ENCODE measurements around the gene HASPIN. TPM values are rescaled to one million over a fixed set of nuclear protein-coding genes. Genes with fewer than 3 reads are reported as not detected.
"Not testable (repeated sequence)": the region's sequence is repeated elsewhere in the genome, so short reads cannot be mapped to it uniquely, and the experiment has no call there.

Gene HASPIN
- total and polyA plus RNA-seq, 2 experiments from 2014 or later, result 6.1 to 35.1 TPM

DNA sequence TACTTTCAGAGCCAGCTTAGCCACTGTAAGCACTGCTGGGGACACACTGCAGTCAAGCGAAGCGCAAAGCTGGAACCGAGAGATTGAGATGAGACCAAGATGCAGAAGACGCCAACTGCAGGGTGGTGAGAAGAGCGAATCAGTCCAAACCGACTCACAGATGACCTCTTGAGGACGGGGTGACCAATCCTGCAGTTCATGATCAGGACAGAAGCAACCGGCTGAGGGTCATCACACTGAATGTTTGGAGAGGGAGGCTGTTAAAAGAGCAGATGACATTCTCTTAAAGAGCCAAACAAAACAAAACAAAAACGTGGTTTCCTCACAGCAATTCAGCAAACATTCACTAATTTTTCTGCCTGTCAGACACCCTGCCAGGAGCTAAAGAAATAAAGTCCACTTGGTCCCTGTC lies 8.5 kb downstream of the HASPIN start:
- DNase-seq (ENCODE audit: low spot score), result no peak
- 0 out of 2 replicates have a peak, but pooled peaks cover 5% of the 10 kb centered on the region for H3K36me3 ChIP-seq (ENCODE audit: insufficient read depth)
- H3F3A ChIP-seq (replicated peaks; ENCODE audit: low read depth), result no peaks in the 10 kb centered on the region
- peaks cover 14% of the 10 kb centered on the region for H3K36me3 Mint-ChIP-seq (ENCODE audit: low read depth)
- no peaks in the 10 kb centered on the region for H3K27me3 ChIP-seq (ENCODE audit: insufficient read depth)
- no peak overlapping the region for H3K27ac Mint-ChIP-seq
- H3K9me3 Mint-ChIP-seq, result no peaks in the 10 kb centered on the region
- no peak overlapping the region for H3K4me2 ChIP-seq
- no peak overlapping the region for H3K4me3 Mint-ChIP-seq
- ATAC-seq, result 0 out of 3 replicates have a peak, but pooled peaks have one; percentile 16
- H3K27me3 Mint-ChIP-seq (ENCODE audit: insufficient read depth, low read depth, poor library complexity), result peaks cover 13% of the 10 kb centered on the region
- H3K4me1 Mint-ChIP-seq, result peaks cover 15% of the 10 kb centered on the region; the same call in 2 of the 3 replicates
- H2AFZ ChIP-seq, result no peak overlapping the region
- H3K4me1 ChIP-seq (ENCODE audit: insufficient read depth), result peaks cover 5% of the 10 kb centered on the region
- peaks cover 6% of the 10 kb centered on the region for H4K20me1 ChIP-seq (replicated peaks; ENCODE audit: insufficient read depth)
- no peak overlapping the region for H3K27ac ChIP-seq (ENCODE audit: low read depth)
- H3K9me2 ChIP-seq (ENCODE audit: insufficient read depth), result no peaks in the 10 kb centered on the region
- TF ChIP-seq STAT1 (IDR thresholded peaks at IDR 0.05; ENCODE audit: unreplicated experiment), result no peak
- TF ChIP-seq, protein P1, sequence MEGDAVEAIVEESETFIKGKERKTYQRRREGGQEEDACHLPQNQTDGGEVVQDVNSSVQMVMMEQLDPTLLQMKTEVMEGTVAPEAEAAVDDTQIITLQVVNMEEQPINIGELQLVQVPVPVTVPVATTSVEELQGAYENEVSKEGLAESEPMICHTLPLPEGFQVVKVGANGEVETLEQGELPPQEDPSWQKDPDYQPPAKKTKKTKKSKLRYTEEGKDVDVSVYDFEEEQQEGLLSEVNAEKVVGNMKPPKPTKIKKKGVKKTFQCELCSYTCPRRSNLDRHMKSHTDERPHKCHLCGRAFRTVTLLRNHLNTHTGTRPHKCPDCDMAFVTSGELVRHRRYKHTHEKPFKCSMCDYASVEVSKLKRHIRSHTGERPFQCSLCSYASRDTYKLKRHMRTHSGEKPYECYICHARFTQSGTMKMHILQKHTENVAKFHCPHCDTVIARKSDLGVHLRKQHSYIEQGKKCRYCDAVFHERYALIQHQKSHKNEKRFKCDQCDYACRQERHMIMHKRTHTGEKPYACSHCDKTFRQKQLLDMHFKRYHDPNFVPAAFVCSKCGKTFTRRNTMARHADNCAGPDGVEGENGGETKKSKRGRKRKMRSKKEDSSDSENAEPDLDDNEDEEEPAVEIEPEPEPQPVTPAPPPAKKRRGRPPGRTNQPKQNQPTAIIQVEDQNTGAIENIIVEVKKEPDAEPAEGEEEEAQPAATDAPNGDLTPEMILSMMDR (conservative IDR thresholded peaks at IDR 0.05; ENCODE audit: low read depth in 2 of 2), result peak in 1 of 2 experiments; percentile 49; a peak in 2 of 4 replicates
- no peak overlapping the region for H3K4me3 ChIP-seq
- peaks cover 7% of the 10 kb centered on the region; the same call in 1 of the 2 replicates for H3K79me2 ChIP-seq (replicated peaks; ENCODE audit: insufficient read depth)

DNA sequence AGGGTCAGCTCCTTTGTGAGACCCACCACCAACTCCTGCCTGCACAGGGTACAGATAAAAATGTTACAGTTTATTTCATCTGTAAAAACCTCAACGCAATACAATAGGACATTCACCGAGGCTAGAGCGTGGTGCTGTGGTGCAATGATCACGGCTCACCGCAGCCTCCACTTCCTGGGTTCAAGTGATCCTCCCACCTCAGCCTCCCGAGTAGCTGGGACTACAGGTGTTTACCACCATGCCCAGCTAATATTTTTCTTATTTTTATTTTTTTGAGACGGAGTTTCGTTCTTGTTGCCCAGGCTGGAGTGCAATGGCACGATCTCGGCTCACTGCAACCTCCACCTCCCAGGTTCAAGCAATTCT lies 11.2 kb downstream of the HASPIN start:
- not testable (repeated sequence) for ATAC-seq; H3K27ac ChIP-seq (ENCODE audit: low read depth); H3K36me3 ChIP-seq (ENCODE audit: insufficient read depth); H4K20me1 ChIP-seq (replicated peaks; ENCODE audit: insufficient read depth); H3K4me3 ChIP-seq; H3K27ac Mint-ChIP-seq; DNase-seq (ENCODE audit: low spot score); H3K4me2 ChIP-seq; H3K36me3 Mint-ChIP-seq (ENCODE audit: low read depth); H3K9me3 Mint-ChIP-seq; H3K27me3 ChIP-seq (ENCODE audit: insufficient read depth); H3K79me2 ChIP-seq (replicated peaks; ENCODE audit: insufficient read depth); H3F3A ChIP-seq (replicated peaks; ENCODE audit: low read depth); H3K9me2 ChIP-seq (ENCODE audit: insufficient read depth); H3K4me3 Mint-ChIP-seq; H2AFZ ChIP-seq
- H3K4me1 Mint-ChIP-seq, result peaks cover 37% of the 10 kb centered on the region
- H3K4me1 ChIP-seq (ENCODE audit: insufficient read depth), result peaks cover 24% of the 10 kb centered on the region
- H3K27me3 Mint-ChIP-seq (ENCODE audit: insufficient read depth, low read depth, poor library complexity), result peaks cover 15% of the 10 kb centered on the region

DNA sequence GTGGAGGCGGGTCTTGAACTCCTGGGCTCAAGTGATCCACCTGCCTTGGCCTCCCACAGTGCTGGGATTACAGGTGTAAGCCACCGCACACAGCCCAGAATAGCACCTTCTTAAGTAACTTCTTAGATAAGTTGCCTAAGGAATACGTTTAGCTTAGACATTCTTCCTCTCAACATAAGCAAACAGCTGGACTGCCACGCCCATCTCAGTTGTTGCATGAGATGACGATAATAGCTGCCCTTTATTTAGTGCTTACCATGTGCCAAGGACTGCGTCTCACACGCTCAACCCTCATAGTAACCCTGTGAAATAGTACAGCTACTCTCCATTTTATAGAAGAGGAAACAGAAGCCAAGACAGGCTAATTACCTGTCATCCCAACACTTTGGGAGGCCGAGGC lies 11.8 kb downstream of the HASPIN start:
- Histone ChIP-seq H3K36me3 (ENCODE audit: insufficient read depth) (no peaks in the 10 kb centered on the region), H3K4me2 (no peak overlapping the region), H3K79me2 (replicated peaks; ENCODE audit: insufficient read depth) (no peaks in the 10 kb centered on the region), H4K20me1 (replicated peaks; ENCODE audit: insufficient read depth) (no peaks in the 10 kb centered on the region), H3F3A (replicated peaks; ENCODE audit: low read depth) (peaks cover 6% of the 10 kb centered on the region; the same call in 1 of the 2 replicates), H3K9me2 (ENCODE audit: insufficient read depth) (no peaks in the 10 kb centered on the region), H3K27ac (ENCODE audit: low read depth) (no peak overlapping the region), H3K4me3 (no peak overlapping the region), H2AFZ (no peak overlapping the region), H3K27me3 (ENCODE audit: insufficient read depth) (no peaks in the 10 kb centered on the region), H3K4me1 (ENCODE audit: insufficient read depth) (peaks cover 28% of the 10 kb centered on the region)
- Mint-ChIP-seq H3K27ac (no peak overlapping the region), H3K4me3 (no peak overlapping the region), H3K27me3 (ENCODE audit: insufficient read depth, low read depth, poor library complexity) (peaks cover 13% of the 10 kb centered on the region), H3K36me3 (ENCODE audit: low read depth) (no peaks in the 10 kb centered on the region), H3K4me1 (peaks cover 37% of the 10 kb centered on the region), H3K9me3 (0 out of 3 replicates have a peak, but pooled peaks cover 3% of the 10 kb centered on the region)
- ATAC-seq, result no peak
- no peak for DNase-seq (ENCODE audit: low spot score)
- TF ChIP-seq ZNF114 (CRISPR knock-in tag; IDR thresholded peaks at IDR 0.05) (no peak), ZNF331 (CRISPR knock-in tag; IDR thresholded peaks at IDR 0.05; ENCODE audit: low read depth) (no peak), NANOG (IDR thresholded peaks at IDR 0.05; ENCODE audit: borderline replicate concordance) (no peak), CREB1 (CRISPR knock-in tag; IDR thresholded peaks at IDR 0.05; ENCODE audit: low read depth) (no peak), EZH2phosphoT487 (IDR thresholded peaks at IDR 0.05; ENCODE audit: unreplicated experiment) (no peak), EZH2 (IDR thresholded peaks at IDR 0.05; ENCODE audit: low read depth, unreplicated experiment) (no peak)
- TF ChIP-seq, protein P2, sequence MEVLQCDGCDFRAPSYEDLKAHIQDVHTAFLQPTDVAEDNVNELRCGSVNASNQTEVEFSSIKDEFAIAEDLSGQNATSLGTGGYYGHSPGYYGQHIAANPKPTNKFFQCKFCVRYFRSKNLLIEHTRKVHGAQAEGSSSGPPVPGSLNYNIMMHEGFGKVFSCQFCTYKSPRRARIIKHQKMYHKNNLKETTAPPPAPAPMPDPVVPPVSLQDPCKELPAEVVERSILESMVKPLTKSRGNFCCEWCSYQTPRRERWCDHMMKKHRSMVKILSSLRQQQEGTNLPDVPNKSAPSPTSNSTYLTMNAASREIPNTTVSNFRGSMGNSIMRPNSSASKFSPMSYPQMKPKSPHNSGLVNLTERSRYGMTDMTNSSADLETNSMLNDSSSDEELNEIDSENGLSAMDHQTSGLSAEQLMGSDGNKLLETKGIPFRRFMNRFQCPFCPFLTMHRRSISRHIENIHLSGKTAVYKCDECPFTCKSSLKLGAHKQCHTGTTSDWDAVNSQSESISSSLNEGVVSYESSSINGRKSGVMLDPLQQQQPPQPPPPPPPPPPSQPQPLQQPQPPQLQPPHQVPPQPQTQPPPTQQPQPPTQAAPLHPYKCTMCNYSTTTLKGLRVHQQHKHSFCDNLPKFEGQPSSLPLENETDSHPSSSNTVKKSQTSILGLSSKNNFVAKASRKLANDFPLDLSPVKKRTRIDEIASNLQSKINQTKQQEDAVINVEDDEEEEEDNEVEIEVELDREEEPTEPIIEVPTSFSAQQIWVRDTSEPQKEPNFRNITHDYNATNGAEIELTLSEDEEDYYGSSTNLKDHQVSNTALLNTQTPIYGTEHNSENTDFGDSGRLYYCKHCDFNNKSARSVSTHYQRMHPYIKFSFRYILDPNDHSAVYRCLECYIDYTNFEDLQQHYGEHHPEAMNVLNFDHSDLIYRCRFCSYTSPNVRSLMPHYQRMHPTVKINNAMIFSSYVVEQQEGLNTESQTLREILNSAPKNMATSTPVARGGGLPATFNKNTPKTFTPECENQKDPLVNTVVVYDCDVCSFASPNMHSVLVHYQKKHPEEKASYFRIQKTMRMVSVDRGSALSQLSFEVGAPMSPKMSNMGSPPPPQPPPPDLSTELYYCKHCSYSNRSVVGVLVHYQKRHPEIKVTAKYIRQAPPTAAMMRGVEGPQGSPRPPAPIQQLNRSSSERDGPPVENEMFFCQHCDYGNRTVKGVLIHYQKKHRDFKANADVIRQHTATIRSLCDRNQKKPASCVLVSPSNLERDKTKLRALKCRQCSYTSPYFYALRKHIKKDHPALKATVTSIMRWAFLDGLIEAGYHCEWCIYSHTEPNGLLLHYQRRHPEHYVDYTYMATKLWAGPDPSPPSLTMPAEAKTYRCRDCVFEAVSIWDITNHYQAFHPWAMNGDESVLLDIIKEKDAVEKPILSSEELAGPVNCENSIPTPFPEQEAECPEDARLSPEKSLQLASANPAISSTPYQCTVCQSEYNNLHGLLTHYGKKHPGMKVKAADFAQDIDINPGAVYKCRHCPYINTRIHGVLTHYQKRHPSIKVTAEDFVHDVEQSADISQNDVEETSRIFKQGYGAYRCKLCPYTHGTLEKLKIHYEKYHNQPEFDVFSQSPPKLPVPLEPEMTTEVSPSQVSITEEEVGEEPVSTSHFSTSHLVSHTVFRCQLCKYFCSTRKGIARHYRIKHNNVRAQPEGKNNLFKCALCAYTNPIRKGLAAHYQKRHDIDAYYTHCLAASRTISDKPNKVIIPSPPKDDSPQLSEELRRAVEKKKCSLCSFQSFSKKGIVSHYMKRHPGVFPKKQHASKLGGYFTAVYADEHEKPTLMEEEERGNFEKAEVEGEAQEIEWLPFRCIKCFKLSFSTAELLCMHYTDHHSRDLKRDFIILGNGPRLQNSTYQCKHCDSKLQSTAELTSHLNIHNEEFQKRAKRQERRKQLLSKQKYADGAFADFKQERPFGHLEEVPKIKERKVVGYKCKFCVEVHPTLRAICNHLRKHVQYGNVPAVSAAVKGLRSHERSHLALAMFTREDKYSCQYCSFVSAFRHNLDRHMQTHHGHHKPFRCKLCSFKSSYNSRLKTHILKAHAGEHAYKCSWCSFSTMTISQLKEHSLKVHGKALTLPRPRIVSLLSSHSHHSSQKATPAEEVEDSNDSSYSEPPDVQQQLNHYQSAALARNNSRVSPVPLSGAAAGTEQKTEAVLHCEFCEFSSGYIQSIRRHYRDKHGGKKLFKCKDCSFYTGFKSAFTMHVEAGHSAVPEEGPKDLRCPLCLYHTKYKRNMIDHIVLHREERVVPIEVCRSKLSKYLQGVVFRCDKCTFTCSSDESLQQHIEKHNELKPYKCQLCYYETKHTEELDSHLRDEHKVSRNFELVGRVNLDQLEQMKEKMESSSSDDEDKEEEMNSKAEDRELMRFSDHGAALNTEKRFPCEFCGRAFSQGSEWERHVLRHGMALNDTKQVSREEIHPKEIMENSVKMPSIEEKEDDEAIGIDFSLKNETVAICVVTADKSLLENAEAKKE (CRISPR knock-in tag; IDR thresholded peaks at IDR 0.05), result no peak

Measured in GM23338 (cell line).